RWPE2 (cell line): ENCODE measurements around the gene PRSS2.
"Not testable (repeated sequence)": the region's sequence is repeated elsewhere in the genome, so short reads cannot be mapped to it uniquely, and the experiment has no call there.

Experiments used
- ATAC-seq: fragments of 200-7000 bp; cut with Tn5 transposase; 3 replicates; pipeline ENCODE4 v1.9.1; 2021; ENCODE audit warnings: low read depth
- DNase-seq: peaks from one replicate; pipeline ENCODE4 v3.0.0-alpha.2; 2020; ENCODE audit warnings: low spot score
- H3K27ac ChIP-seq: fragments of 450-650 bp; 2 replicates; pipeline ENCODE4 v1.5.1; 2017; ENCODE audit warnings: mild to moderate bottlenecking; ENCODE audit not compliant: poor library complexity, severe bottlenecking
- H3K27me3 ChIP-seq: fragments of 250-450 bp; sonication (Bioruptor Pico); 2 replicates; pipeline ENCODE4 v1.5.1; 2021; ENCODE audit warnings: mild to moderate bottlenecking, moderate library complexity; ENCODE audit not compliant: insufficient read depth, poor library complexity, severe bottlenecking
- H3K36me3 ChIP-seq: fragments of 250-450 bp; sonication (Bioruptor Pico); 2 replicates; pipeline ENCODE4 v1.5.1; 2020; ENCODE audit warnings: low read depth, mild to moderate bottlenecking, moderate library complexity
- H3K4me1 ChIP-seq: fragments of 250-450 bp; sonication (Bioruptor Pico); 2 replicates; pipeline ENCODE4 v1.5.1; 2021; ENCODE audit warnings: mild to moderate bottlenecking, moderate library complexity; ENCODE audit not compliant: insufficient read depth, poor library complexity, severe bottlenecking
- H3K4me3 ChIP-seq: fragments of 250-450 bp; sonication (Bioruptor Pico); 2 replicates; pipeline ENCODE4 v1.5.1; 2021; ENCODE audit warnings: mild to moderate bottlenecking, moderate library complexity; ENCODE audit not compliant: severe bottlenecking
- H3K9me3 ChIP-seq: fragments of 250-450 bp; sonication (Bioruptor Pico); 2 replicates; pipeline ENCODE4 v1.5.1; 2021; ENCODE audit warnings: mild to moderate bottlenecking, moderate library complexity; ENCODE audit not compliant: severe bottlenecking
- TF ChIP-seq, protein P1 (sequence below): fragments of 450-650 bp; IDR thresholded peaks from one replicate; pipeline ENCODE4 v1.5.1; 2017; ENCODE audit warnings: mild to moderate bottlenecking, moderate library complexity; ENCODE audit not compliant: poor library complexity, severe bottlenecking

The PRSS2 gene

DNA sequence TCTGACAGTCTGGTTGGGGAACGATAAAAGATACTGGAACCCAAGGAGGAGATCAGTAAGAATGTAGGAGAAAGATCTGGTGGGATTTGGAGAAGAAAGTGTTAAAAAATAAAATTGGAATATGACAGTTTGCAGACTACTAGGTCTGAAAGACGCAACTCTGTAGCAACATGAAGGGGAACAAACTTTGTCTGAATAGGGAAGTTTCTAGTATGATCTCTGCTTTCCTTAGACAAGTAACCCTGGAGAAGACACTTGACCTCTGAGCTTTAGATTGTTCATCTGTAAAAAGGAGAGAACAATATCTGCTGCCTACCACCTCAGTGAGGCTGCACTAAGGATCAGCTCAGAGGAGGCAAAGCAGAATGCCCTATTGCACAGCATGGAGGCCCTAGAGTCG is 24.5 kb upstream of the PRSS2 start:
- Histone ChIP-seq H3K27ac (no peak overlapping the region), H3K4me3 (no peak overlapping the region), H3K9me3 (no peaks in the 10 kb centered on the region), H3K4me1 (no peaks in the 10 kb centered on the region), H3K27me3 (no peaks in the 10 kb centered on the region), H3K36me3 (no peaks in the 10 kb centered on the region)
- DNase-seq = no peak
- no peak for ATAC-seq
- TF ChIP-seq, protein P1, sequence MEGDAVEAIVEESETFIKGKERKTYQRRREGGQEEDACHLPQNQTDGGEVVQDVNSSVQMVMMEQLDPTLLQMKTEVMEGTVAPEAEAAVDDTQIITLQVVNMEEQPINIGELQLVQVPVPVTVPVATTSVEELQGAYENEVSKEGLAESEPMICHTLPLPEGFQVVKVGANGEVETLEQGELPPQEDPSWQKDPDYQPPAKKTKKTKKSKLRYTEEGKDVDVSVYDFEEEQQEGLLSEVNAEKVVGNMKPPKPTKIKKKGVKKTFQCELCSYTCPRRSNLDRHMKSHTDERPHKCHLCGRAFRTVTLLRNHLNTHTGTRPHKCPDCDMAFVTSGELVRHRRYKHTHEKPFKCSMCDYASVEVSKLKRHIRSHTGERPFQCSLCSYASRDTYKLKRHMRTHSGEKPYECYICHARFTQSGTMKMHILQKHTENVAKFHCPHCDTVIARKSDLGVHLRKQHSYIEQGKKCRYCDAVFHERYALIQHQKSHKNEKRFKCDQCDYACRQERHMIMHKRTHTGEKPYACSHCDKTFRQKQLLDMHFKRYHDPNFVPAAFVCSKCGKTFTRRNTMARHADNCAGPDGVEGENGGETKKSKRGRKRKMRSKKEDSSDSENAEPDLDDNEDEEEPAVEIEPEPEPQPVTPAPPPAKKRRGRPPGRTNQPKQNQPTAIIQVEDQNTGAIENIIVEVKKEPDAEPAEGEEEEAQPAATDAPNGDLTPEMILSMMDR = no peak

GRCh38 chr7:142748410-142748809 is 22.4 kb upstream of the PRSS2 start:
- not testable (repeated sequence) for H3K27ac ChIP-seq, ATAC-seq, H3K4me3 ChIP-seq, H3K9me3 ChIP-seq, DNase-seq, H3K4me1 ChIP-seq, H3K27me3 ChIP-seq, H3K36me3 ChIP-seq

- TF ChIP-seq, protein P1 = no peak
- Histone ChIP-seq H3K27me3 (no peaks in the 10 kb centered on the region), H3K4me1 (no peaks in the 10 kb centered on the region), H3K27ac (no peak within 1 kb of the TSS), H3K36me3 (no peaks in the 10 kb centered on the region), H3K4me3 (no peak within 1 kb of the TSS), H3K9me3 (no peaks in the 10 kb centered on the region)
- DNase-seq (no peak), ATAC-seq (0 out of 3 replicates have a peak, but pooled peaks have one; percentile 14)
Observed at GRCh38 chr7:142749218-142749993, 21.4 kb upstream of the PRSS2 start, which contains the start of gene PRSS1. PRSS1 (plus strand) TSS chr7:142749472; CDS start chr7:142749485, 13 bp downstream.

DNA sequence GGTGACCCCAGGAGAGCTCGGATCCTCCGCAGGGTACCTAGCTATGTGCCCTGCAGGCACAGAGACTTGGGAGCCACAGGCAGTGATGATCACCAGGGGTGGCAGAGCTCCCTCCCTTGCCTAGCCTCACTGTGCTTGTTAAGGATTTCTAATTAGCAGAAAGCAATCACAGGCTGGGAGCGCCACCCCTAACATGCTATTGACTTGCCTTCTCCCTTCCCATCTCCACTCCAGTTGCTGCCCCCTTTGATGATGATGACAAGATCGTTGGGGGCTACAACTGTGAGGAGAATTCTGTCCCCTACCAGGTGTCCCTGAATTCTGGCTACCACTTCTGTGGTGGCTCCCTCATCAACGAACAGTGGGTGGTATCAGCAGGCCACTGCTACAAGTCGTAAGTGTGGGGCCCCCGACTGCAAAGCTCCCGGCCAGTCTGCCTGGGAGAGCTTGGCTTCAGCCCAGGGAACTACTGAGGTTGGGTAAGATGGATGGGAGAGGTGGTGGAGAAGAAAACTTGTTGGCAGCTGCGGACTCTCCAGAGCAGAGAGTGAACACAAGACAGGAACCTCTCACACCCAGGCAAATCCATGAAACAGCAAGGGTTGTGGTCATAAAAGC is 20.3 kb upstream of the PRSS2 start:
- TF ChIP-seq, protein P1 = no peak
- no peaks in the 10 kb centered on the region for H3K36me3 ChIP-seq

GRCh38 chr7:142751526-142752175 is 19.1 kb upstream of the PRSS2 start:
- H3K27ac ChIP-seq, H3K4me3 ChIP-seq, DNase-seq, ATAC-seq, H3K4me1 ChIP-seq, H3K9me3 ChIP-seq, H3K36me3 ChIP-seq, H3K27me3 ChIP-seq: not testable (repeated sequence)

More for the DNA sequence above, 20.3 kb upstream of the PRSS2 start:
- Histone ChIP-seq H3K27ac (no peak overlapping the region), H3K4me1 (no peaks in the 10 kb centered on the region), H3K4me3 (no peak overlapping the region), H3K27me3 (no peaks in the 10 kb centered on the region), H3K9me3 (no peaks in the 10 kb centered on the region)
- no peak for DNase-seq
- no peak for ATAC-seq
